GM18505 (cell line): ENCODE measurements around the gene PPP1R9A.

Experiments
- ATAC-seq: cut with Tn5 transposase; IDR thresholded peaks from one replicate; pipeline ENCODE4 v1.9.1; 2021; ENCODE audit not compliant: unreplicated experiment
- POLR2A ChIP-seq: IDR thresholded peaks from 4 replicates; pipeline ENCODE4 v1.6.1; 2011; ENCODE audit warnings: borderline replicate concordance; ENCODE audit not compliant: insufficient read depth, insufficient read length; ENCODE audit errors: extremely low read depth

Gene PPP1R9A

GRCh38 chr7:95334447-95334846 lies 427.1 kb downstream of the PPP1R9A start:
- TF ChIP-seq POLR2A: no peak
- ATAC-seq: no peak

DNA sequence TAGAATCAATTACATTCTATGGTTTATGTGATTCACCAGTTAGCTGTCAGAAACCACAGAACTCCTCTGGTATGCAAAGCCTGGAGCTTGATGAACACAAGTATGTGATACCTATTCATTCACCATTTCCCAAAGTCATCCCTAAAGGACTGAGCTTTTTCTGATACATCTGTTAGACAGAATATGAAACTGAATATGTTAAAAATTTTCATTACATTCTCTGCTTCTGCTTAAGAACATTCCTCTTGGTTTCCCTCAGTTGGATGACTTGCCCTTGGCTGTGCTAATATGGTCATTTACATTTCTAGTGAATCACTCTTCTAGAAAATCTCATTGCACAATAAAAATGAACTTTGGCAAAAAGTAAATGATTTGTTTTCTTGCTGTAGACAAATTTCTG lies 427.7 kb downstream of the PPP1R9A start:
- TF ChIP-seq POLR2A: no peak
- no peak for ATAC-seq

DNA sequence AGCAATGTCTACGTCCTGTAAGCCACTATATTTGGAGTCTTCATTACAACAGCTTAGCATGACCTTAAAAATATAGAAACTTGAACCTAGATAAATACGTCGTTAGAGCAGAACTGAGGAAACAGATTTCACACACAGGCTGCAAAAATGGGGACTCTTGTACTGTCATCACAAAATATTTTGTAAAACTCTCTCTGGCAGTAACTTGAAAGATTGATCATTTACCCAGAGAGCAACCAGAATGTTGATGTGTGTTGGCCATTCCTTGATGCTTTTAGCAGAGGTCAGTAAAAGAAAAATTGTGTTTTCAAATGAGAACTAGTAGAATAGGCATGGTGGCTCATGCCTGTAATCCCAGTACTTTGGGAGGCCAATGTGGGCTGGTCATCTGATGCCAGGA lies 431.4 kb downstream of the PPP1R9A start:
- TF ChIP-seq POLR2A: no peak
- ATAC-seq: no peak

- TF ChIP-seq POLR2A: no peak
- ATAC-seq: no peak
These were observed 433.1 kb downstream of the PPP1R9A start for GRCh38 chr7:95340491-95340890.

DNA sequence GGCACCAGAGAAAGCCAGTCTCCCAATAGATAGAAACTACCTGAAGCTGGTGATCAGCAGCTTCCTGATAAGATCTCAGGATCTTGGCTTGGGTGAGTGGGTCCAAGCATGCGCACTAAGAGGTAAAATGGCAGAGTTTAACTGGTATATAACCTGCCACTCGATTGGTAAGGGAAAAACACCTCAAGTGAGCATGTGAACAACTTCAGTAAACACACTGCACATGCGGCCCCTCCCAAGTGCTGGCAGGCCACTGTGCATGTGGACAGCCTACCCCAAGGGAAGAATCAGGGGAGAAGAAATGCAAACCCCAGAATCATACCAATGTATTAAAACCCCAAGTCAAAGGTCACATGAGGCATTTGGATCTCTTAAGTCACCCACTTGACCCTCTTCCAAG lies 434.6 kb downstream of the PPP1R9A start:
- TF ChIP-seq POLR2A: no peak
- ATAC-seq: no peak

GRCh38 chr7:95342642-95343307 lies 435.4 kb downstream of the PPP1R9A start:
- no peak for ATAC-seq
- no peak for TF ChIP-seq POLR2A
